Kasumi-1 (cell line): ENCODE results near the gene MVB12B.

Source experiments
- DNase-seq, 2 experiments: peaks; one replicate each; lab custom pipeline; 2025; lab: John Stamatoyannopoulos, UW

MVB12B gene

GRCh38 chr9:126363847-126364671 lies 37.4 kb downstream of the MVB12B start:
- DNase-seq, result no peak

- DNase-seq, result no peak
Observed at GRCh38 chr9:126365780-126366179, 39.2 kb downstream of the MVB12B start.

- no peak for DNase-seq
Observed at GRCh38 chr9:126366366-126367011, 39.9 kb downstream of the MVB12B start.

GRCh38 chr9:126367139-126367538 lies 40.5 kb downstream of the MVB12B start:
- DNase-seq, result no peak

- DNase-seq, result no peak
Observed at GRCh38 chr9:126367616-126368015, 41.0 kb downstream of the MVB12B start.

GRCh38 chr9:126368020-126368419 lies 41.4 kb downstream of the MVB12B start:
- no peak for DNase-seq

- no peak for DNase-seq
Observed at GRCh38 chr9:126371007-126371870, 44.6 kb downstream of the MVB12B start.

- peak in 1 of 2 experiments; percentile 5 for DNase-seq
Observed at GRCh38 chr9:126372716-126373115, 46.1 kb downstream of the MVB12B start.

- DNase-seq, result no peak
Observed at GRCh38 chr9:126373241-126373640, 46.6 kb downstream of the MVB12B start.

- no peak for DNase-seq
Observed at GRCh38 chr9:126374366-126374781, 47.7 kb downstream of the MVB12B start.

GRCh38 chr9:126375386-126375785 lies 48.8 kb downstream of the MVB12B start:
- DNase-seq, result peak; percentile 78 to 90

GRCh38 chr9:126376311-126377175 lies 49.9 kb downstream of the MVB12B start:
- no peak for DNase-seq

- no peak for DNase-seq
Observed at GRCh38 chr9:126377176-126377509, 50.5 kb downstream of the MVB12B start.

- DNase-seq, result no peak
Observed at GRCh38 chr9:126377536-126377935, 50.9 kb downstream of the MVB12B start.

- no peak for DNase-seq
Observed at GRCh38 chr9:126378761-126379160, 52.1 kb downstream of the MVB12B start.

GRCh38 chr9:126379661-126380360 lies 53.2 kb downstream of the MVB12B start:
- no peak for DNase-seq

GRCh38 chr9:126380447-126380846 lies 53.8 kb downstream of the MVB12B start:
- no peak for DNase-seq

GRCh38 chr9:126381195-126381594 lies 54.6 kb downstream of the MVB12B start:
- DNase-seq, result no peak

- DNase-seq, result no peak
Observed at GRCh38 chr9:126383406-126384046, 56.9 kb downstream of the MVB12B start.

- no peak for DNase-seq
Observed at GRCh38 chr9:126384926-126385325, 58.3 kb downstream of the MVB12B start.
